HepG2 (cell line): ENCODE measurements around the gene TRIM15. TPM values are rescaled to one million over a fixed set of nuclear protein-coding genes. Genes with fewer than 3 reads are reported as not detected.

Experiments
- ATAC-seq: fragments of 200-7000 bp; cut with Tn5 transposase; 3 replicates; pipeline ENCODE4 v1.9.1; 2020; ENCODE audit warnings: mild to moderate bottlenecking, moderate library complexity
- BruUV-seq: library from RNA; stranded (reverse); fragments of 400-500 nt; replicated peaks from 2 replicates; lab custom pipeline; 2021; lab: Mats Ljungman, UMichigan
- CTCF ChIA-PET: fragments of 300-600 bp; formaldehyde crosslinking; extraction: SDS; loops from one replicate; lab custom pipeline; 2021; ENCODE audit warnings: low total read pairs, inconsistent platforms, low intra/inter-chr PET ratio; lab: Yijun Ruan, JAX
- POLR2A ChIA-PET: fragments of 350-600 bp; sonication (Branson Sonifier 250); formaldehyde crosslinking; loops from one replicate; lab custom pipeline; 2020; ENCODE audit warnings: antibody characterized with exemption, inconsistent platforms; lab: Yijun Ruan, JAX
- DNase-seq: peaks from one replicate; pipeline ENCODE4 v3.0.0-alpha.2; 2015; ENCODE audit warnings: low spot score
- FAIRE-seq: peaks from 3 replicates; lab custom pipeline; 2011; peaks lifted over from hg19 to GRCh38; lab: Jason Lieb, UNC
- H2AFZ ChIP-seq: one replicate; pipeline ENCODE4 v1.6.1; 2011; ENCODE audit warnings: low read length, inconsistent platforms
- H3K27ac ChIP-seq: fragments of 300-600 bp; 3 replicates; pipeline ENCODE4 v1.8.0; 2011; ENCODE audit warnings: mixed run types, mild to moderate bottlenecking, mixed read lengths, low read length, inconsistent platforms; ENCODE audit not compliant: insufficient read depth; ENCODE audit errors: extremely low read length
- H3K27me3 ChIP-seq, 2 experiments: fragments of 200-600 bp in 1 of 2; 2 replicates in 1 of 2; 3 replicates in 1 of 2; pipeline versions ENCODE4 v1.6.0 to v1.8.0; 2011; ENCODE audit warnings: low read length in 2 of 2, mild to moderate bottlenecking in 2 of 2, moderate library complexity in 2 of 2, inconsistent platforms in 1 of 2; ENCODE audit not compliant: insufficient read depth in 2 of 2, control insufficient read depth in 1 of 2
- H3K36me3 ChIP-seq, 2 experiments: fragments of 200-600 bp in 1 of 2; replicated peaks in 1 of 2; 2 replicates in 1 of 2; 3 replicates in 1 of 2; pipeline versions ENCODE4 v1.5.1 to v1.8.0; 2011; ENCODE audit warnings: low read length in 2 of 2, inconsistent platforms in 1 of 2; ENCODE audit not compliant: insufficient read depth in 2 of 2, control insufficient read depth in 1 of 2
- H3K4me1 ChIP-seq: 2 replicates; pipeline ENCODE4 v1.5.1; 2012; ENCODE audit warnings: low read length, inconsistent platforms; ENCODE audit not compliant: insufficient read depth
- H3K4me2 ChIP-seq: 2 replicates; pipeline ENCODE4 v1.6.0; 2011; ENCODE audit warnings: low read depth, low read length, inconsistent platforms
- H3K4me3 ChIP-seq, 3 experiments: fragments of 200-600 bp in 1 of 3; sonication (generic), shearing (Covaris generic) in 1 of 3; replicated peaks in 1 of 3; 2 replicates each; pipeline ENCODE4 v1.5.1; 2011 to 2016; ENCODE audit warnings: low read length in 3 of 3, inconsistent platforms in 2 of 3, low read depth in 2 of 3, mild to moderate bottlenecking in 2 of 3, control low read depth in 1 of 3, mixed read lengths in 1 of 3; ENCODE audit not compliant: insufficient read depth in 1 of 3
- H3K79me2 ChIP-seq: one replicate; pipeline ENCODE4 v1.6.1; 2011; ENCODE audit warnings: low read length, inconsistent platforms; ENCODE audit not compliant: insufficient read depth
- H3K9ac ChIP-seq: 2 replicates; pipeline ENCODE4 v1.6.0; 2011; ENCODE audit warnings: mild to moderate bottlenecking, low read depth, low read length, inconsistent platforms; ENCODE audit not compliant: insufficient read depth
- H3K9me3 ChIP-seq: 2 replicates; pipeline ENCODE4 v1.5.1; 2012; ENCODE audit warnings: mild to moderate bottlenecking, low read length
- H4K20me1 ChIP-seq: 2 replicates; pipeline ENCODE4 v1.6.0; 2011; ENCODE audit warnings: inconsistent platforms, mild to moderate bottlenecking, low read length, moderate library complexity; ENCODE audit not compliant: insufficient read depth
- CREM ChIP-seq, 2 experiments: sonication (generic) in 1 of 2; formaldehyde crosslinking in 1 of 2; IDR thresholded peaks; 2 replicates each; pipeline versions ENCODE4 v1.4.0 to v1.6.1; 2016 to 2020; ENCODE audit warnings: antibody characterized with exemption in 1 of 2, mild to moderate bottlenecking in 1 of 2, missing genetic modification reagents in 1 of 2
- EEA1 ChIP-seq: sonication (generic); formaldehyde crosslinking; IDR thresholded peaks from 2 replicates; pipeline ENCODE4 v1.5.1; 2020; ENCODE audit warnings: mild to moderate bottlenecking, missing genetic modification reagents, borderline replicate concordance
- FOXC1 ChIP-seq: sonication (generic); formaldehyde crosslinking; IDR thresholded peaks from 2 replicates; pipeline ENCODE4 v1.8.0; 2022; ENCODE audit warnings: mild to moderate bottlenecking, missing genetic modification reagents, borderline replicate concordance
- NCOA1 ChIP-seq: sonication (generic); formaldehyde crosslinking; IDR thresholded peaks from 2 replicates; pipeline ENCODE4 v1.9.0; 2021; ENCODE audit warnings: missing genetic modification reagents
- POLR2A ChIP-seq, 2 experiments: IDR thresholded peaks; 2 replicates each; pipeline ENCODE4 v1.6.1; 2011; ENCODE audit warnings: low read depth in 2 of 2, low read length in 2 of 2, mild to moderate bottlenecking in 1 of 2, moderate library complexity in 1 of 2; ENCODE audit not compliant: insufficient read depth in 1 of 2
- POLR2AphosphoS2 ChIP-seq: IDR thresholded peaks from 2 replicates; pipeline ENCODE4 v1.6.1; 2011; ENCODE audit warnings: low read depth, low read length, improper control_type of control experiment
- RBM22 ChIP-seq: fragments of 200-400 bp; formaldehyde crosslinking; optimal IDR thresholded peaks from 2 replicates; pipeline ENCODE3; 2017; ENCODE audit warnings: mild to moderate bottlenecking, low read length, moderate library complexity
- RFX3 ChIP-seq: IDR thresholded peaks from 2 replicates; pipeline ENCODE4 v1.6.1; 2016; ENCODE audit warnings: missing biosample characterization, missing genetic modification reagents
- RXRB ChIP-seq: IDR thresholded peaks from 2 replicates; pipeline ENCODE4 v1.6.1; 2016; ENCODE audit warnings: borderline replicate concordance, missing genetic modification reagents, missing compliant biosample characterization
- SALL1 ChIP-seq: sonication (generic); formaldehyde crosslinking; IDR thresholded peaks from 2 replicates; pipeline ENCODE4 v1.8.0; 2022; ENCODE audit warnings: mild to moderate bottlenecking, missing genetic modification reagents
- ZFAT ChIP-seq: sonication (generic); formaldehyde crosslinking; conservative IDR thresholded peaks from 2 replicates; pipeline ENCODE4 v1.8.1; 2023; ENCODE audit warnings: missing genetic modification reagents, inconsistent platforms
- ZFP36L1 ChIP-seq: sonication (generic); formaldehyde crosslinking; IDR thresholded peaks from 2 replicates; pipeline ENCODE4 v1.8.0; 2022; ENCODE audit warnings: mild to moderate bottlenecking, missing genetic modification reagents, moderate library complexity
- ZNF121 ChIP-seq: sonication (generic); formaldehyde crosslinking; IDR thresholded peaks from 2 replicates; pipeline ENCODE4 v1.5.0; 2020; ENCODE audit warnings: mild to moderate bottlenecking, missing genetic modification reagents
- ZNF207 ChIP-seq: fragments of 450-650 bp; IDR thresholded peaks from 2 replicates; pipeline ENCODE4 v1.6.1; 2016; ENCODE audit warnings: antibody characterized with exemption, borderline replicate concordance
- ZNF737 ChIP-seq: sonication (generic); formaldehyde crosslinking; IDR thresholded peaks from 2 replicates; pipeline ENCODE4 v1.5.0; 2020; ENCODE audit warnings: missing genetic modification reagents, mild to moderate bottlenecking, borderline replicate concordance
- WGBS: methylation state at CpG from one replicate; pipeline ENCODE4 v1.1.6; 2017; ENCODE audit warnings: low lambda C conversion rate; 5-methylcytosine and 5-hydroxymethylcytosine counted together
- in situ Hi-C: cut with HindIII; loops from 2 replicates; pipeline ENCODE4 v1.10.0; 2017; ENCODE audit warnings: low pct_unique_long_range_greater_than_20kb; ENCODE audit not compliant: extremely low pct_ligation_motif_present
- intact Hi-C: fragments of 100-400 bp; cut with micrococcal nuclease; formaldehyde crosslinking; loops from one replicate; pipeline ENCODE4 v1.10.0; 2022; ENCODE audit not compliant: unreplicated experiment
- polyA plus RNA-seq, 8 experiments: library from polyadenylated mRNA; depleted of rRNA in 3 of 8; stranded (reverse) in 7 of 8; unstranded in 1 of 8; fragments of >200 nt; fragmentation: Illumina TruSeq in 4 of 8; extraction: Trizol in 4 of 8; gene quantifications; 2 replicates each; pipeline versions ENCODE4 v1.2.1 to v1.2.3, GENCODE V29; 2011 to 2016; ENCODE audit warnings: low read depth in 4 of 8, missing spikeins in 1 of 8, mixed read lengths in 1 of 8; ENCODE audit not compliant: insufficient read depth in 1 of 8
- total RNA-seq, 5 experiments: library from RNA; depleted of rRNA; stranded (reverse); fragments of >200 nt; fragmentation: Illumina TruSeq; extraction: Trizol; gene quantifications; 2 replicates each; pipeline ENCODE4 v1.2.3, GENCODE V29; 2016; ENCODE audit warnings: low read depth in 1 of 5
- TF ChIP-seq, protein P1 (sequence below): sonication (generic); formaldehyde crosslinking; IDR thresholded peaks from 2 replicates; pipeline ENCODE4 v1.4.0; 2020; ENCODE audit warnings: low read depth, missing genetic modification reagents
- TF ChIP-seq, protein P2 (sequence below): sonication (generic); formaldehyde crosslinking; IDR thresholded peaks from 2 replicates; pipeline ENCODE4 v1.4.0; 2020; ENCODE audit warnings: missing genetic modification reagents
- TF ChIP-seq, protein P3 (sequence below): sonication (generic); formaldehyde crosslinking; IDR thresholded peaks from 2 replicates; pipeline ENCODE4 v1.4.0; 2020; ENCODE audit warnings: missing genetic modification reagents; ENCODE audit errors: not compliant biosample characterization

Gene TRIM15
- total and polyA plus RNA-seq, 2 of the 13 experiments (the other 11 are each of a cell fraction or from before 2014, with no cell fraction given), result 35.1 to 38.2 TPM

DNA sequence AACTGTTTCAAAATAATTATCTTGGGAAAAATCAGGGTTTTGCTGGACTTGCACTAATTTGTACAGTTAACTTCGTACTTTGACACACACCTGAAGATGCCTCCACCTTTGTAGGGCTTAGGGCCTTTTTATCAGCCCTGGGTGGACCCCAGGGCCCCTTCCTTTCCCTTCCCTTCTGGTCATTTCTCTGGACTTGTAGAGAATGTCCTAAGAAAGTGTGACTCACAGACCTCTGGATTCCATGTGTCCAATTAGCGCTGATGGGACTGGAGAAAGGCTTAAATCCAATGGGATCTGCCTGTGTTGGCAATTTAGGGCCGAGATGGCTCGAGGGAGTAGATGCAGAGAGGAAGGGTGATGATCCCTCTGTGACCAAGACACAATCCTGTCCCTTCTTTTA is 9.3 kb downstream of the TRIM15 start:
- Histone ChIP-seq H3K79me2 (no peaks in the 10 kb centered on the region), H3K27ac (no peak overlapping the region), H3K9me3 (no peaks in the 10 kb centered on the region), H2AFZ (no peak overlapping the region), H3K27me3 (peaks cover 0 to 1% of the 10 kb centered on the region in 2 experiments; a peak in 1 of 5 replicates), H3K36me3 (peaks cover 10 to 40% of the 10 kb centered on the region in 2 experiments), H3K4me1 (peaks cover 6% of the 10 kb centered on the region), H3K4me2 (no peak overlapping the region), H4K20me1 (no peaks in the 10 kb centered on the region), H3K9ac (no peak overlapping the region), H3K4me3 (no peak overlapping the region)
- WGBS, result 85% methylated on average over 4 of the region's 4 CpGs
- POLR2A ChIA-PET, result no interaction called here
- no peak for DNase-seq
- no peak for FAIRE-seq
- CTCF ChIA-PET, result no interaction called here
- ATAC-seq, result no peak
- intact Hi-C loops, result no loop called here
- no TSS peak for BruUV-seq
- TF ChIP-seq POLR2A (IDR thresholded peaks at IDR 0.05; ENCODE audit: insufficient read depth in 1 of 2, low read depth in 2 of 2, low read length in 2 of 2) (no peak), FOXC1 (CRISPR knock-in tag) (no peak), ZFP36L1 (no peak), ZFAT (no peak), ZNF207 (no peak), RXRB (CRISPR knock-in tag) (no peak), POLR2AphosphoS2 (no peak), ZNF121 (CRISPR knock-in tag) (no peak), ZNF737 (CRISPR knock-in tag) (no peak), CREM (IDR thresholded peaks at IDR 0.05) (no peak), CREM (CRISPR knock-in tag; IDR thresholded peaks at IDR 0.05) (no peak), RFX3 (no peak), SALL1 (CRISPR knock-in tag) (no peak), EEA1 (CRISPR knock-in tag) (no peak), RBM22 (no peak), NCOA1 (no peak)
- TF ChIP-seq, protein P1, sequence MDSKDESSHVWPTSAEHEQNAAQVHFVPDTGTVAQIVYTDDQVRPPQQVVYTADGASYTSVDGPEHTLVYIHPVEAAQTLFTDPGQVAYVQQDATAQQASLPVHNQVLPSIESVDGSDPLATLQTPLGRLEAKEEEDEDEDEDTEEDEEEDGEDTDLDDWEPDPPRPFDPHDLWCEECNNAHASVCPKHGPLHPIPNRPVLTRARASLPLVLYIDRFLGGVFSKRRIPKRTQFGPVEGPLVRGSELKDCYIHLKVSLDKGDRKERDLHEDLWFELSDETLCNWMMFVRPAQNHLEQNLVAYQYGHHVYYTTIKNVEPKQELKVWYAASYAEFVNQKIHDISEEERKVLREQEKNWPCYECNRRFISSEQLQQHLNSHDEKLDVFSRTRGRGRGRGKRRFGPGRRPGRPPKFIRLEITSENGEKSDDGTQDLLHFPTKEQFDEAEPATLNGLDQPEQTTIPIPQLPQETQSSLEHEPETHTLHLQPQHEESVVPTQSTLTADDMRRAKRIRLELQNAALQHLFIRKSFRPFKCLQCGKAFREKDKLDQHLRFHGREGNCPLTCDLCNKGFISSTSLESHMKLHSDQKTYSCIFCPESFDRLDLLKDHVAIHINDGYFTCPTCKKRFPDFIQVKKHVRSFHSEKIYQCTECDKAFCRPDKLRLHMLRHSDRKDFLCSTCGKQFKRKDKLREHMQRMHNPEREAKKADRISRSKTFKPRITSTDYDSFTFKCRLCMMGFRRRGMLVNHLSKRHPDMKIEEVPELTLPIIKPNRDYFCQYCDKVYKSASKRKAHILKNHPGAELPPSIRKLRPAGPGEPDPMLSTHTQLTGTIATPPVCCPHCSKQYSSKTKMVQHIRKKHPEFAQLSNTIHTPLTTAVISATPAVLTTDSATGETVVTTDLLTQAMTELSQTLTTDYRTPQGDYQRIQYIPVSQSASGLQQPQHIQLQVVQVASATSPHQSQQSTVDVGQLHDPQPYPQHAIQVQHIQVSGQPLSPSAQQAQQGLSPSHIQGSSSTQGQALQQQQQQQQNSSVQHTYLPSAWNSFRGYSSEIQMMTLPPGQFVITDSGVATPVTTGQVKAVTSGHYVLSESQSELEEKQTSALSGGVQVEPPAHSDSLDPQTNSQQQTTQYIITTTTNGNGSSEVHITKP (CRISPR knock-in tag), result no peak
- TF ChIP-seq, protein P2, sequence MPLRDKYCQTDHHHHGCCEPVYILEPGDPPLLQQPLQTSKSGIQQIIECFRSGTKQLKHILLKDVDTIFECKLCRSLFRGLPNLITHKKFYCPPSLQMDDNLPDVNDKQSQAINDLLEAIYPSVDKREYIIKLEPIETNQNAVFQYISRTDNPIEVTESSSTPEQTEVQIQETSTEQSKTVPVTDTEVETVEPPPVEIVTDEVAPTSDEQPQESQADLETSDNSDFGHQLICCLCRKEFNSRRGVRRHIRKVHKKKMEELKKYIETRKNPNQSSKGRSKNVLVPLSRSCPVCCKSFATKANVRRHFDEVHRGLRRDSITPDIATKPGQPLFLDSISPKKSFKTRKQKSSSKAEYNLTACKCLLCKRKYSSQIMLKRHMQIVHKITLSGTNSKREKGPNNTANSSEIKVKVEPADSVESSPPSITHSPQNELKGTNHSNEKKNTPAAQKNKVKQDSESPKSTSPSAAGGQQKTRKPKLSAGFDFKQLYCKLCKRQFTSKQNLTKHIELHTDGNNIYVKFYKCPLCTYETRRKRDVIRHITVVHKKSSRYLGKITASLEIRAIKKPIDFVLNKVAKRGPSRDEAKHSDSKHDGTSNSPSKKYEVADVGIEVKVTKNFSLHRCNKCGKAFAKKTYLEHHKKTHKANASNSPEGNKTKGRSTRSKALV, result no peak
- TF ChIP-seq, protein P3, sequence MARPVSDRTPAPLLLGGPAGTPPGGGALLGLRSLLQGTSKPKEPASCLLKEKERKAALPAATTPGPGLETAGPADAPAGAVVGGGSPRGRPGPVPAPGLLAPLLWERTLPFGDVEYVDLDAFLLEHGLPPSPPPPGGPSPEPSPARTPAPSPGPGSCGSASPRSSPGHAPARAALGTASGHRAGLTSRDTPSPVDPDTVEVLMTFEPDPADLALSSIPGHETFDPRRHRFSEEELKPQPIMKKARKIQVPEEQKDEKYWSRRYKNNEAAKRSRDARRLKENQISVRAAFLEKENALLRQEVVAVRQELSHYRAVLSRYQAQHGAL, result no peak
- TF ChIP-seq, all 625 proteins: peak for 0
- in situ Hi-C loops, result loop anchor here (5.0 kb wide), 1 partner anchor 70 kb away; no protein-coding TSS in a partner anchor
